ENCODE data around the gene MMP23B.

DNA sequence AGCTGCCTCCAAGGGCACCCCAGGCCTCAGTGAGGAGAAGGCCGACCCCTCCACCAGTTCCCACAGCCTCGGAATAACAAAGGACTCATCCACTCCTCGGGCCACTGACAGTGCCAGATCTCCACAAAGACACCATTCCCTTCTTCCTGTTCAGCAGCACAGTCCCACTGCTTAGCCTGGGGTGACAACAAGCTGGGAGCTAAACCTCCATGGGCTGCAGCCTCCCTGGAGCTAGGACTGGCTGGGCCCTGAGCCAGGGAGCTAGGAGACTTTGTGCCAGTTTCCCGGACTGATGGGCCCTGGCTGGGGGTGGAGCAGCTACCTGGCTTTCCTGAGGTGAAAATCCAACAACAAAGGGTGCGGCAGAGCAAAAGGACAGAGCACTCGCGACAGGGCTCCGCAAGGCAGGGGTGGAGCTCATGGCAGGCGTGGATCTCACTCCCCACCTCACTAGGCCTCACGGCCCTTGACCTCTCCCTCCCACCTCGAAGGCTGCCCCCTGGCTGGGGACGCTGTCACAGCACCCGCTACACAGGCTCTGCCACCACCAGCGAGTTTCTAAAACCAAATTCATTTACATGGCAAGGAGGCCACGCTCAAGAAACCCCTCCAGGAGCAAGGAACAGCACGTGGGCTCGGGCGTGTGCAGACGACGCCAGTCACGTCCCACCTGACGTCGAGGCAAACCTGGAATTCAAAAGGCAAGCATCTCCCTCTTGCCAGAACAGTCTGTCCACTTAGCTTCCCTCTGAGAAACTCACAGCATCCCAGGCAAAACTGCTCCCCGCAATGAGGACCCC, 46.8 kb downstream of the MMP23B start:
- TF ChIP-seq, protein P1, sequence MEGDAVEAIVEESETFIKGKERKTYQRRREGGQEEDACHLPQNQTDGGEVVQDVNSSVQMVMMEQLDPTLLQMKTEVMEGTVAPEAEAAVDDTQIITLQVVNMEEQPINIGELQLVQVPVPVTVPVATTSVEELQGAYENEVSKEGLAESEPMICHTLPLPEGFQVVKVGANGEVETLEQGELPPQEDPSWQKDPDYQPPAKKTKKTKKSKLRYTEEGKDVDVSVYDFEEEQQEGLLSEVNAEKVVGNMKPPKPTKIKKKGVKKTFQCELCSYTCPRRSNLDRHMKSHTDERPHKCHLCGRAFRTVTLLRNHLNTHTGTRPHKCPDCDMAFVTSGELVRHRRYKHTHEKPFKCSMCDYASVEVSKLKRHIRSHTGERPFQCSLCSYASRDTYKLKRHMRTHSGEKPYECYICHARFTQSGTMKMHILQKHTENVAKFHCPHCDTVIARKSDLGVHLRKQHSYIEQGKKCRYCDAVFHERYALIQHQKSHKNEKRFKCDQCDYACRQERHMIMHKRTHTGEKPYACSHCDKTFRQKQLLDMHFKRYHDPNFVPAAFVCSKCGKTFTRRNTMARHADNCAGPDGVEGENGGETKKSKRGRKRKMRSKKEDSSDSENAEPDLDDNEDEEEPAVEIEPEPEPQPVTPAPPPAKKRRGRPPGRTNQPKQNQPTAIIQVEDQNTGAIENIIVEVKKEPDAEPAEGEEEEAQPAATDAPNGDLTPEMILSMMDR (IDR thresholded peaks at IDR 0.05 in 4 of 5, conservative IDR thresholded peaks at IDR 0.05 in 1 of 5): no peak
- TF ChIP-seq POLR2A (IDR thresholded peaks at IDR 0.05): no peak

Data from gastrocnemius medialis (tissue), 4 donors.